GM19467 (cell line): ENCODE results near the gene PRLR.

Experiments used
- ATAC-seq: cut with Tn5 transposase; IDR thresholded peaks from one replicate; pipeline ENCODE4 v1.9.1; 2021; ENCODE audit warnings: mild to moderate bottlenecking, moderate library complexity; ENCODE audit not compliant: unreplicated experiment

PRLR gene

DNA sequence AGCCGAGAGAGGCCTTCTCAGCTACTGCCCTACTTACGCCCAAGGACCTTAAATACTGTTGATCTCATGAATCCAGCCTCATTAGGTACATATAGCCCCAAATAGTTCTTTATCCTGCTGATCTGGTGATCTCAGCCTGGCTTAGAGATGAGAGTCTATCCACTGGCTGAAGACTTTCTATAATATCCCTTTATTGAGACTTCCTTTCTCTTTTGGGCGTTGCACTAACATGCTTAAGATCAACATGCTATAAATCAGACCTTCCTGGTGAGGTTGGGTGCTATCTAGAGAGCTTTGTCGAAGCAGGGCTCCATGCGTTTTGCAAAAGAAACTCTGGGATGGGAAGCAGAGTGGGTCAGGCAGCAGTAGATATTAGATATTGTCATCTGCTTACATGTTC, 138.6 kb downstream of the PRLR start:
- no peak for ATAC-seq

DNA sequence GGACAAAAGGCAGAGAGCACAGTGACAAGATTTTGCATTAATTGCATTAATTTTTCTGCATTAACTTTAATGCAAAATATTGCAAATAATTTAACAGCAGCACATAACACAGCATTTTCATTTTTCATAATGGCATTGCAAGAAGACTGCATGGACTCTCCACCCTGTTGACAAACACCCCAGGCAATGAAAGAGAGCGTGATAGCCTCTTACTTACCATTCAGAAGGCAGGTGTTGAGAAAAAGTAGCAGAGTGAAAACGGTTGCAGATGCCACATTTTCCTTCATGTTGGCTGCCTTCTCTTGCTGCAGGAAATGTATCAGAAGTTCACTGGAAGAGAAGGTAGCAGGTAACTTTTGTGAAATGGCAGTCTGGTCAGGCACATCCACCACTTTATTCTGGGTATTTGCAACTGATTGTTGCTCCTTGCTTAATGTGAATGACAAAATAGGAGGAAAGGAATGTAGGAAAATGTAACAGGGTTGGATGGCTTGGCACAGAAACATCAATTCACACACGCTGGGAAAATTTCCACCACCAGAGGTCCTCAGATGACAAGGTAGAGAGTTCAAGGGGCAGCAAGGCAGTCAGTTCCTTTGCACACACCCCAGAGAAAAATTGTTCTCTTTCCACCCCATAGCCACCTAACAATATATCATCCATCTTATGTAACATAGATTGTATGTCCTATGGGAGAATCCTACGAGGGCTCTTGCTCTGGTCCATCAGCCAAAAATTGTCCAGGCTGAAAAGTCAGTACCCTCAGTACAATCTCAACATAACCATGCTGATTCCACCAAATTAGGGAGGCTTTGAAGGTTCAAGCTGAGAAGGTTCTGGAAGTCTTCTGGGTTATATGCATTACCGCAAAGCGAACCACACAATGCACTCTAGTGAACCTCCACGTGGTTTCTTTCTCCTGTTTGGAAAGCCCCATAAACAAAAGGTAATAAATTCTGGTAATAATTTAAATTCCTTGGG, 140.7 kb downstream of the PRLR start:
- ATAC-seq, result peak; percentile 62

DNA sequence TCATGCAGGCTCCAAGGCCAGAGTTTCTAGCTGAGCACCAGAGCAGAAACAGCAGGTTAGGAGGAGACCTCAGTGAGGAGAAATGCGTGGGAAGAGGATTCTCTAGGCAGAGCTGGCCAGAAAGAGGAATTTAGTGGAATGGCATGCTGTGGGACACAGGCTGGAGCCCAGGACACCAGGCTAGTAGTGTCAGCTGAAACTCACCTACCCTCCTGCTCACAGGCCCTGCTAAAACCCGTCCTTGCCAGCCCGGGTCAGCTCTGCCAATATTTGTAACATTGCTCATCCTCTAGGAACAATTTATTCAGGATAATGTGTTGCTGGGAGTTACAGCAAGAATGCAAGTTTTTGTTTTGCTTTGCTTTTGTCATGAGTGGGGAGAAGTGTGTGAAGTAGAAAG, 142.3 kb downstream of the PRLR start:
- ATAC-seq, result no peak

DNA sequence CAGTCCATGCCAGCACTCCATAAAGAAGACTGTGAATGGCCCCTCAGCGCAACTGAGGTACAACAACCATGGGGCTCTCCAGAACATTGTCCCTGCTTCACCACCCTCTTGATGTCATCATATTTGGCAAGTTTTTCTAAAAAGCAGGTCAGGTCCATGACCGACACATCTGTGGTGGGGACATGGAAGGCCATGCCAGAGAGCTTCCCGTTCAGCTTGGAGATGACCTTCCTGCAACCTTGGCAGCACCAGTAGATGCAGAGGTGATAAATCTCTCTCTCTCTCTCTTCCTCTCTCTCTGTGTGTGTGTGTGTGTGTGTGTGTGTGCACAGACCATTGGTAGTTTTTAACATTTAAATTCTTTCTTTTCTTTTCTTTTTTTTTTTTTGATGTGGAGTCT, 147.1 kb downstream of the PRLR start:
- ATAC-seq, result no peak

DNA sequence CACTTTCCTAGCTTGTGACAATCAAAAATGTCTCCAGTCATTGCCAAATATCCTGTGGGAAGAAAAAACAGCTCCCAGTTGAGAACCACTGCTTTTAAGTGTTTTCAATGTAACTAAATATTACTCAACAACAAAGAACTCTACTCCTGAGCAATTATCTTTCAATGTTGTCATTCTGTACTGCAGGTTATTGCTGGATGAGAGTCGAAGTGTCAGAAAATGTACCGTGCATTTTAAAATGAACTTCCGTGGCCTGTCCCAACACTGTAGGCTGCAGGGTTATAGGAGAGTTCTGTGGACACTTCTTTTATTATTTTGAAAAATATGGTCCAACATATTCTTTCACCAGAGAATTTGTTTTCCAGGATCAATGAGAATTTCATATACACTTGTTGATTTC, 147.8 kb downstream of the PRLR start:
- ATAC-seq, result no peak

DNA sequence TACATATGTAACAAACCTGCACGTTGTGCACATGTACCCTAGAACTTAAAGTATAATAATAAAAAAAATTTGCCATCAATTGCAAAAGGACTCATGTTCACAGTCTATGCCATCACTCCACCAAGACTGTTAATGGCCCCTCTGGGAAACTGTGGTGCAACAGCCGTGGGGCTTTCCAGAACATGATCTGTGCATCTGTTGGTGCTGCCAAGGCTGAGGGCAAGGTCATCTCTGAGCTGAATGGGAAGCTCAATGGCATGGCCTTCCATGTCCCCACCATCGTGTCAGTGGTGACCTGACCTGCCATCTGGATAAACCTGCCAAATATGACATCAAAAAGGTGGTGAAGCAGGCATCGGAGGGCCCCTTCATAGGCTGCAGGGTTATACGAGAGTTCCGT, 149.2 kb downstream of the PRLR start:
- no peak for ATAC-seq

DNA sequence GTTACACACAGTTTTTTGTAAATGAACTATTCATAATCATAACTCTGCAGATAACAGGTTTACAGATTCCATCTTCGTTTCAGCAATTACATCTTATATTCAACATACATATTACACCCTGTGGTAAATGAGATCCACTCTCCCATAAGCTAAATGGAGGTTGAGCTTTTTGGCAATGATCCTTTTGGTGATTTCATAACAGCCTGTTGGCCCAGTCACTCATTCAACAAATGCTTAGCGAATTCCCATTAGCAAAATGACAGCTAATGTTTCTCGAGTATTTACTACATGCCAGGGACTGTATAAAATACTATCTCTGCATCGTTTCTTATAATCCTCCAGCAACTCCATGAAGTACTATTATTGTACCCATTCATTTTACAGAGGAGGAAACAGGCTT, 157.1 kb downstream of the PRLR start:
- ATAC-seq, result no peak

DNA sequence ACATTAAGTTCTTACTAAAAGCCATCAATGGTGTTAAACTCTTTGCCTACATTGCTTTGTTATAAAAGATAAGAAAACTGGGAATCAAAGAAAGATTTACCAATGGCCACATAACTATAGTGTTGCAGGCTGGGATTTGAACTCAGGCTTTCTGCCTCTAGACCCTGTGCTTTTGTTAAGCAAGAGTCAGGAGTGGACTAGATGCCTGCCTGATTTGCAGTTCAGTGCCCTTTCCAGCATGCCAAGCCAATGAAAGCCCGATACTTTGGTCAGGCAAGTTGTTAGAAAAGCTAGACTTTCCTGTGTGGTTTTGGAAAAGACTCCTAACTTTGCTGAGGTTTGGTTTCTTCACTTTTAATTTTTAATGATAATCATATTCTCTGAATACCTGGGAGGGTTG, 161.1 kb downstream of the PRLR start:
- no peak for ATAC-seq

DNA sequence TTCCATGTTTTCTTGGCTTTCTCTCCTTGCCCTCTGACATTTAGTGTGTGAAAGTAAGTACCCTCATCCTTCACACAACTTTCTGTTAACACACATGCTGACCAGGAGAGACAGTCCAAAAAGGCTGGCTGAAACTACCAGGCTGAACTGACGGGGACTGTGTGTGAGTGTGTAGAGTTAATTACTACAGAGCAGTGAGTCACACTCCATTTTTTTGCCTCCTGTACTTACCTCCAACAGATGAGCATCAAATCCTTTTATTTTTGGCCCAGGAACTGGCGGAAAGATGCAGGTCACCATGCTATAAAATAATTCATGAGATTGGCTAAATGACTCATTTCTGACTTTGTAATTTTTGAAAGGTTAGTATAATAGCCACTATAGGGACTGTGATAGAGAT, 162.3 kb downstream of the PRLR start:
- ATAC-seq, result no peak

DNA sequence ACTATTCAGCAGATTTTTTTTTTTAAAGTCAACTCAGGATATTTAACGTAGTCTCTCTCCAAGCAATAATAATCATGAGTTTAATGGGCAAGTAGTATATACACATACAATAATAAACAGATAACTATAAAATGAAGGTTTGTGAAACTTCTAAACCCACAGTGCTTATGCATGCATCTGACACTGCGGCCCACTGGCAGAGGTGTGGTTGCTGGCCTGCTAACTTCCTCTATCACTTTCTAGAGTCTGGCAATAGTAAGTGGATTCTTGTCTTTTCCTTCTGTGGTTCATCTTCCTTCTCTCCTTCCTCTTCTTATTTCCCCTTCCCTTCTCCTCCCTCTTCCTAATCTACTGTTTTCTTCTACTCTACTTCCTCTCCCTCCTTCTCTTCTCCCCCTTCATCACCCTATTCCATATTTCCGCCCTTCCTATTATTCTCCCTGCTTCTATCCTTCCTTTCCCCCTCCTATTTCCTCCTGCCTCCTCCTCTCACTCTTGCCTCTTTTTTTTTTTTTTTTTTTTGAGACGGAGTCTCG, 164.0 kb downstream of the PRLR start:
- peak; percentile 80 for ATAC-seq

DNA sequence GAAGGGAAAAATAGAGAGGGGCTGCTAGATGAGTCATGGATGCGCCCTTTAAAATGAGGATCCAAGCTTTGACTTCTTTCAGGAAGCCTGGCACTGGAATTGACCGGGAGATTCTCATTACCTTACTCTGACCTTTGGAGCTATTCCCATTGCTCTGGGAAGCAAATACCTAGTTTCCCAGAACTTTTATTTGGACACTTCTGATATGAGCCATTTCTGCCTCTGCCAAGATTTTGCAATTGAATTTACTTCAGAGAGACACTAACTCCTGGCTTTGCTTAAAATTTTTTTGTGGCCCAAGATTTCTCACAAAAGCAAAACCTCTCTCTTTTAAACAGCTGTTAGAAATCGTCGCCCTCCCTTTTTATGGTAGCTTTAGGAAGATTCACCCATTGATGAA, 166.9 kb downstream of the PRLR start:
- no peak for ATAC-seq

DNA sequence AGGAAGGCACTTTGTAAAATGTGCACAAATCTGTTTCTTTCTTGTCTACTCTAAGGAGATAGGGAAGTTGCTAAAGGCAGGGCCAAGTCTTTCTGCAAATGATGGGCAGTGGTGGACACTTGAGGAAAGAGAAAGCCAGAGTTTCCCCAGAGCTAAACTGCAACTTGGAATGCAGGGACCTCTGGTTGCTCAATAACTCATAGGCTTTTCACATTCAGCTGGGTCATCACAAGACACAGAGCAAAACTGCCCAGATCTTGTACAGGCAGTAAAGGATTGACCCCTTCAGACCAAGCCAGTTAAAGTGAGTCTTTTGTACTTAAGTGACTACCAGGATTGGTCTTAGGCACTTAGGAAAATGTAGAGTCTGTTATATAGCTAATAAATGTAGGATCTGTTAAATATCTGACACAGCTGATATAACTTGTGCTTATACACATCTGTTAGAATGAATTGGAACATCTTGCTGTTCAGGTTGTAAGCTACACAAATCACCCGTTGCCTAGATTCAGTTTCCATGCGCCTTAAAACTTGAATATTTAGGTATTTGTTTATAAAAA, 169.0 kb downstream of the PRLR start:
- ATAC-seq, result no peak

DNA sequence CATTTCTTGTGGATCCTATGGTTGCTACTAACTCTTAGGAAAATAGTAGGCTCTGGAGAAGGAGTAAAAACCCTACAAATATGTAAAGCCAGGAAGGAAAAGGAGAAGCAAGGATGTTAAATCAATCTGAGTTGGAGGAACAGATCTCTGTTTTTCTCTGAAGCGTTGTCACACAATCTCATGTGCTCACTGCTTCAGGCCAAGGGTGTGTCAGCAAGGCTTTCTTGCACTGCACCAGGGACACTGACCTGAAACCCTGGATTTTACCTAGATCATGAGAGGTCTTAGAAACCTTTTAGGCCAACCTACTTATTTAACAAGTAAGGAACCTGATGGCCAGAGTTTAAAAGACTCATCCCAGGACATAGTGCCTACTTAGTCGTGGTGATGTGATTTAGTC, 170.1 kb downstream of the PRLR start:
- ATAC-seq, result no peak

DNA sequence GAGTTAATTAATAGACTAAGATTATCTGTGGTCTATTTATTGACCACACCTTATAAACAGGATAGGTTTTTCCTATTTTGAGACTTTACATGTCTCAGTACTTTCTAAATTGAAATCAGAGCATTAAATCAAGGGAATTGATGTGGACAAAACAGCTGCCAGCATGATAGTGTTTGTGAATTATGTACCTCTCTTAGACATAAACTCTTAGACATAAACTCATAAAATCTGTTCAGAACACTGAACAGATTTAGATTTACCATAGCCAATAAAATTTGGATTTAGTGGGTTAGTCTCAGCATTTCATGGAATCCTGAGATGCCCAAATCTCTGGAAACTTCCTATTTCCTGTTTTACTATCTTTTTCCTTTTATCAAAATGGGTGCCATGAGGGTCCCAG, 171.0 kb downstream of the PRLR start:
- no peak for ATAC-seq

DNA sequence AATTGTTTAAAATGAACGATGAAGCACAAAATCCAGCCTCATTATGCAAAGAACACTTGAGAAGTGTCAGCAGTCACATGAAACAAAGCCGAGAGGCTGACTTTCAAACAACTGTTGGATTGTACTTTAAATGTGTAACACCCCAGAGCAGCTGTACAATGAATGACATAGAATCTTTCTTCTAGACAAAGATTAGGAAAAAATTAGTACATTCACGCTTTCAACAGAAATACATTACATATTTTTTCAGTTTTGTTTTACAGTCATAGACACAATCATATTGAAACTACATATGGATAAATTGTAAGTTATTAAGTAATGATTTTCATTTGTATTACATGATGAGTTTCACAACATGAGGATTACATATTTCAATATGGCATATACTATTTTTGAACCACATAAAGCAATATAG, 171.9 kb downstream of the PRLR start:
- peak; percentile 82 for ATAC-seq

DNA sequence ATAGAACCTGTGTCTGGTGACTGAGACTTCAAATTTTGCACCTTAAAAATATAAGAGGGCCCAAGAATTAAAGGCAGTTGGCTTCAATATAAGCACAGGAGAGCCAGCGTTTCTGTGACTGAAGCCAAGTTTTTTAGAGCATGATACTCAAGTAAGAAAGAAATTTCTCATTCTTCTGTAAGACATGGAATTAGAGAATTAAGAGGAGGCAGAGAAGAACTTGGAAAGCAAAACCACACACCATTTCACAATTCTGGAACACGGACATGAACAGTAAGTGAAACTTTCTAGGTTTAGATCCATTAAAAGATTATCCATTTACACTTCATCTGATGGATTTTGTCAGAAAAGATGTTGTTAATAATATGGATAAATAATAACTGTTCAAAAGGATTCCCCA, 173.6 kb downstream of the PRLR start:
- ATAC-seq, result no peak

DNA sequence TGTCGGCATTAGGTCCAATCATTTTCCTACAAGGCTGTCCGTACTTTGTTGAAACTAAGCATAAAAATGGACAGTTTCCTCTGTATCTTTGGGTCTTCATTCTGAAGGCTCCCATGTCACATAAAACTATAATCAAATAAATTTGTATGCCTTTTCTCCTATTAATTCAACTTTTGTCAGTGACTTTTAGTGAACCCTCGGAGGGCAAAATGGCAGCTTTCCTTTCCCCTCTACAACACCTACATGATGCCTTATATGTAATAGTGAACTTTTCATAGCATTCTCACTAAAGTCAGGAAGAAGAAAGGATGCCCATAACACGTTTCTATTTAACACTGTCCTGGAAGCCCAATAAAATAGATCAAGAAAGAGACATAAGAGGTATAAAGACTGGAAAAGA, 177.4 kb downstream of the PRLR start:
- ATAC-seq, result no peak

DNA sequence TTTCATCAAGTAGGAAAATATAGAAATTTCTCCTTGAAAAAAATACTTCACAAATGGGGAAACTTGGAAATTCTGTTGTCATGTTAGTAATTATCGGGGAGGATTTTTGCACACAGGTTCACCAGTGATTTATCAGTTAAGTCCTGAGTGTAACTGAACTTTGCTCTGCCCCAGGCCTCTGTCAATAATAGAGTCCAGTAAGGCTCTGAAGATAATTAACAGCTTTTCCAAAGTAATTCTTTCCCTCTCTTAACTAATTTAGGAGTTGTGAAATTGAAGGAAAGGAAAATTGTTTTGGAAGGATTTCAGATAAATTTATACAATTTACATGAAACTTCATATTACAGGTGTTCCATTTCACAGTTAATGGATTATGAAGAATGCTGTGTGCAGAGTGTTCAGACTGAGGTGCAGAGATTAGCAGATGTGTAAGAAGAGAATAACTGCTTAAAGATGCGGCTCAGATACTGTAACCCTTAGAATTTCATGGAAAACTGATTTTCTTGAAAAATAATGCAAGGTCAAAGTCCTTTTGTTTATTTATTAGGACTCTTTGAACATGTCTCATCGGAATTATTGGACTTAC, 179.7 kb downstream of the PRLR start:
- ATAC-seq, result no peak

DNA sequence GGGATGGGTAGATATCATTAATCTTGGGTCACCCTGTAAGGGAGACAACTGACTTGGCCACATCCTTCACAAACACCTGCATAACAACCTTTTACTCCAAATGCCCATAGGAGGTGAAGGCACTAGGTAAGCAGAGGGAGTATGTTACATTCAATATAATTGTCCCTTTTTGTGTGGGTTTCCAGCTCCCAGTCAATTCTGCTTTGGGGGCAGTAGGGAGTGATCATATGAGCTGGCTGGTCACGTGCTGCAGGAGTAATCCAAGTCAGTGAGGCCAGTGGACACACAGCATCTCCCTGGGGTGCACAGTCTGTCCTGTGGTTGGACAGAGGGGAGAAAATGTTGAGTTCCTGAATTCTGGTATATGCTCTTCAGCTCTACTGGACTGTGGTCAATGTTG, 181.4 kb downstream of the PRLR start:
- ATAC-seq, result no peak

DNA sequence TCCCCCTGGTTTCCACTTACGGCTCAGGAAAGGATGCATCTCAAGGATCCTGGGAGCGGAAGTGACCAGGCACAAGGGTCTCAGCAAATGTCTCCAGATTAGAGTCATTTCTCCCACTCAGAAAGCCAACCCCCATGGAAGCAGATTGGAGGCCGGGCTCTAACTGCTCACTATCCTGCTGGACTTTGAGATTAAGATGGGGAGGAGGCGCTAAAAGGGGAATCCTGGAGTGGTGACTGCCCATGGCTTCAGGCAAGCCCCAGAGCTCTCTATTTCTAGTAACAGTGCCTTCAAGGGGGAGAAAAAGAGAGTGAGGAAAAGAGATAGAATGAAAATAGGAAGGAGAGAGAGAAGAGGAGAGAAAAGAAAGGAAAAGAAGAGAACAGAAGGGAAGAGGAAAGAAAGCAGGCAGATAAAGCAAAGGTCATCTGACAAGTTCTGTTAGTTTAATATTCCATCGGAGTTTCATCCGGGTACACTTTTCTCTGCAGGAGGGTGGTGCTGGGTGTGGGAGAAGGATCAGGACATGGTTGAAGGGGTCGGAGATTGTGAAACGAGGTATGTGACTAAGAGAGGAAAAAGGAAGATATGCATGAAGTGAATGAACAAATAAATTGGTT, 182.4 kb downstream of the PRLR start, which contains the start of gene AGXT2:
Gene AGXT2, minus strand, starts transcription at position 165 of the 620 bp plus-strand sequence. Its CDS starts 57 bp downstream, at position 108.
- ATAC-seq, result no peak

DNA sequence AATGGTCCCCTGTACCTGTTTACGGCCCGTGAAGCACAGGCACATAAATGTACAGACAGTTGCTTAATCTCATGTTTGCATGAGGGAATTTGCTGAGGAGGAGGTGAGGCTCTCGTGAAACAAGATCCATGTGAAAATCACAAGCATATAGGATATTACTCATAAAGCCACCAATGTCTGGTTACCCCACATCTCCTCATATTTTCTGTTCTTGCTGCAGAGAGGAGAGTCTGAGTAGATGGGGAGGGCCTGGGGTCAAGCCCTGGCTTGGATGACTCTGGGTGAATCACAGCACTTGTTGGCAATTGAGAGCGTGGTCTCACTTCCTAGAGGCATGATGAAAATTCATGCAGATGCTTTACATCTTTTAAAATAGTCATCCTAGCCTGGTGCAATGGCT, 183.5 kb downstream of the PRLR start:
- ATAC-seq, result no peak
